HepG2 (cell line): ENCODE data around the gene PXK. TPM values are rescaled to one million over a fixed set of nuclear protein-coding genes. Genes with fewer than 3 reads are reported as not detected.

Experiments
- ATAC-seq: fragments of 200-7000 bp; cut with Tn5 transposase; 3 replicates; pipeline ENCODE4 v1.9.1; 2020; ENCODE audit warnings: mild to moderate bottlenecking, moderate library complexity
- BruUV-seq: library from RNA; stranded (reverse); fragments of 400-500 nt; replicated peaks from 2 replicates; lab custom pipeline; 2021; lab: Mats Ljungman, UMichigan
- CTCF ChIA-PET: fragments of 300-600 bp; formaldehyde crosslinking; extraction: SDS; loops from one replicate; lab custom pipeline; 2021; ENCODE audit warnings: low total read pairs, inconsistent platforms, low intra/inter-chr PET ratio; lab: Yijun Ruan, JAX
- POLR2A ChIA-PET: fragments of 350-600 bp; sonication (Branson Sonifier 250); formaldehyde crosslinking; loops from one replicate; lab custom pipeline; 2020; ENCODE audit warnings: antibody characterized with exemption, inconsistent platforms; lab: Yijun Ruan, JAX
- DNase-seq: peaks from one replicate; pipeline ENCODE4 v3.0.0-alpha.2; 2015; ENCODE audit warnings: low spot score
- FAIRE-seq: peaks from 3 replicates; lab custom pipeline; 2011; peaks lifted over from hg19 to GRCh38; lab: Jason Lieb, UNC
- H2AFZ ChIP-seq: one replicate; pipeline ENCODE4 v1.6.1; 2011; ENCODE audit warnings: low read length, inconsistent platforms
- H3K27ac ChIP-seq: fragments of 300-600 bp; 3 replicates; pipeline ENCODE4 v1.8.0; 2011; ENCODE audit warnings: mixed run types, mild to moderate bottlenecking, mixed read lengths, low read length, inconsistent platforms; ENCODE audit not compliant: insufficient read depth; ENCODE audit errors: extremely low read length
- H3K27me3 ChIP-seq, 2 experiments: fragments of 200-600 bp in 1 of 2; 2 replicates in 1 of 2; 3 replicates in 1 of 2; pipeline versions ENCODE4 v1.6.0 to v1.8.0; 2011; ENCODE audit warnings: low read length in 2 of 2, mild to moderate bottlenecking in 2 of 2, moderate library complexity in 2 of 2, inconsistent platforms in 1 of 2; ENCODE audit not compliant: insufficient read depth in 2 of 2, control insufficient read depth in 1 of 2
- H3K36me3 ChIP-seq, 2 experiments: fragments of 200-600 bp in 1 of 2; replicated peaks in 1 of 2; 2 replicates in 1 of 2; 3 replicates in 1 of 2; pipeline versions ENCODE4 v1.5.1 to v1.8.0; 2011; ENCODE audit warnings: low read length in 2 of 2, inconsistent platforms in 1 of 2; ENCODE audit not compliant: insufficient read depth in 2 of 2, control insufficient read depth in 1 of 2
- H3K4me1 ChIP-seq: 2 replicates; pipeline ENCODE4 v1.5.1; 2012; ENCODE audit warnings: low read length, inconsistent platforms; ENCODE audit not compliant: insufficient read depth
- H3K4me2 ChIP-seq: 2 replicates; pipeline ENCODE4 v1.6.0; 2011; ENCODE audit warnings: low read depth, low read length, inconsistent platforms
- H3K4me3 ChIP-seq, 3 experiments: fragments of 200-600 bp in 1 of 3; sonication (generic), shearing (Covaris generic) in 1 of 3; replicated peaks in 1 of 3; 2 replicates each; pipeline ENCODE4 v1.5.1; 2011 to 2016; ENCODE audit warnings: low read length in 3 of 3, inconsistent platforms in 2 of 3, low read depth in 2 of 3, mild to moderate bottlenecking in 2 of 3, control low read depth in 1 of 3, mixed read lengths in 1 of 3; ENCODE audit not compliant: insufficient read depth in 1 of 3
- H3K79me2 ChIP-seq: one replicate; pipeline ENCODE4 v1.6.1; 2011; ENCODE audit warnings: low read length, inconsistent platforms; ENCODE audit not compliant: insufficient read depth
- H3K9ac ChIP-seq: 2 replicates; pipeline ENCODE4 v1.6.0; 2011; ENCODE audit warnings: mild to moderate bottlenecking, low read depth, low read length, inconsistent platforms; ENCODE audit not compliant: insufficient read depth
- H3K9me3 ChIP-seq: 2 replicates; pipeline ENCODE4 v1.5.1; 2012; ENCODE audit warnings: mild to moderate bottlenecking, low read length
- H4K20me1 ChIP-seq: 2 replicates; pipeline ENCODE4 v1.6.0; 2011; ENCODE audit warnings: inconsistent platforms, mild to moderate bottlenecking, low read length, moderate library complexity; ENCODE audit not compliant: insufficient read depth
- CHCHD3 ChIP-seq: sonication (generic); formaldehyde crosslinking; IDR thresholded peaks from 2 replicates; pipeline ENCODE4 v1.8.0; 2022; ENCODE audit warnings: mild to moderate bottlenecking, missing genetic modification reagents, moderate library complexity
- GPN1 ChIP-seq: sonication (generic); formaldehyde crosslinking; IDR thresholded peaks from 2 replicates; pipeline ENCODE4 v1.5.1; 2020; ENCODE audit warnings: missing genetic modification reagents, borderline replicate concordance
- ZNF121 ChIP-seq: sonication (generic); formaldehyde crosslinking; IDR thresholded peaks from 2 replicates; pipeline ENCODE4 v1.5.0; 2020; ENCODE audit warnings: mild to moderate bottlenecking, missing genetic modification reagents
- WGBS: methylation state at CpG from one replicate; pipeline ENCODE4 v1.1.6; 2017; ENCODE audit warnings: low lambda C conversion rate; 5-methylcytosine and 5-hydroxymethylcytosine counted together
- in situ Hi-C: cut with HindIII; loops from 2 replicates; pipeline ENCODE4 v1.10.0; 2017; ENCODE audit warnings: low pct_unique_long_range_greater_than_20kb; ENCODE audit not compliant: extremely low pct_ligation_motif_present
- intact Hi-C: fragments of 100-400 bp; cut with micrococcal nuclease; formaldehyde crosslinking; loops from one replicate; pipeline ENCODE4 v1.10.0; 2022; ENCODE audit not compliant: unreplicated experiment
- polyA plus RNA-seq, 8 experiments: library from polyadenylated mRNA; depleted of rRNA in 3 of 8; stranded (reverse) in 7 of 8; unstranded in 1 of 8; fragments of >200 nt; fragmentation: Illumina TruSeq in 4 of 8; extraction: Trizol in 4 of 8; gene quantifications; 2 replicates each; pipeline versions ENCODE4 v1.2.1 to v1.2.3, GENCODE V29; 2011 to 2016; ENCODE audit warnings: low read depth in 4 of 8, missing spikeins in 1 of 8, mixed read lengths in 1 of 8; ENCODE audit not compliant: insufficient read depth in 1 of 8
- total RNA-seq, 5 experiments: library from RNA; depleted of rRNA; stranded (reverse); fragments of >200 nt; fragmentation: Illumina TruSeq; extraction: Trizol; gene quantifications; 2 replicates each; pipeline ENCODE4 v1.2.3, GENCODE V29; 2016; ENCODE audit warnings: low read depth in 1 of 5

PXK gene
- total and polyA plus RNA-seq, 2 of the 13 experiments (the other 11 are each of a cell fraction or from before 2014, with no cell fraction given), result 6.4 to 18.6 TPM

DNA sequence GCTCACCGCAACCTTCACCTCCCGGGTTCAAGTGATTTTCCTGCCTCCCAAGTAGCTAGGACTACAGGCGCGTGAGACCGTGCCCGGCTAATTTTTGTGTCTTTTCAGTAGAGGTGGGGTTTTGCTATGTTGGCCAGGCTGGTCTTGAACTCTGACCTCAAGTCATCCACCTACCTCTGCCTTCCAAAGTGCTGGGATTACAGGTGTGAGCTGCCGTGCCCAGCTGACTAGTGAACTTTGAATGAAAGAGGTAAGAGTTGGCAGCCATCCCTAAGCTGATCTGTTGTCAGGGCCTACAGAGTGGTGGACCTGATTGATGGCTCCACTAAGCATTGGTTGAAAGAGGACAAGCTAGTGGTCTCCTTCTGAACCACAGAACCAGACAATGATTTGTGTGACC, 15.3 kb downstream of the PXK start:
- intact Hi-C loops (no loop called here), in situ Hi-C loops (no loop called here)
- ATAC-seq (no peak), FAIRE-seq (no peak), DNase-seq (no peak)
- Histone ChIP-seq H3K4me1 (peaks cover 15% of the 10 kb centered on the region), H3K9ac (no peak overlapping the region), H4K20me1 (no peaks in the 10 kb centered on the region; the same call in 1 of the 2 replicates), H3K27me3 (no peaks in the 10 kb centered on the region), H3K4me2 (no peak overlapping the region), H3K9me3 (no peaks in the 10 kb centered on the region), H3K4me3 (no peak overlapping the region), H3K36me3 (peaks cover 0 to 1% of the 10 kb centered on the region in 2 experiments; a peak in 1 of 5 replicates), H3K27ac (no peak overlapping the region), H2AFZ (no peak overlapping the region), H3K79me2 (peaks cover 4% of the 10 kb centered on the region)
- POLR2A ChIA-PET, result no interaction called here
- TF ChIP-seq CHCHD3 (no peak), ZNF121 (0 out of 2 replicates have a peak, but pooled peaks have one; percentile 35)
- whole genome bisulfite sequencing, result 91% methylated on average over 7 of the region's 7 CpGs
- CTCF ChIA-PET, result no interaction called here
- no TSS peak for BruUV-seq

DNA sequence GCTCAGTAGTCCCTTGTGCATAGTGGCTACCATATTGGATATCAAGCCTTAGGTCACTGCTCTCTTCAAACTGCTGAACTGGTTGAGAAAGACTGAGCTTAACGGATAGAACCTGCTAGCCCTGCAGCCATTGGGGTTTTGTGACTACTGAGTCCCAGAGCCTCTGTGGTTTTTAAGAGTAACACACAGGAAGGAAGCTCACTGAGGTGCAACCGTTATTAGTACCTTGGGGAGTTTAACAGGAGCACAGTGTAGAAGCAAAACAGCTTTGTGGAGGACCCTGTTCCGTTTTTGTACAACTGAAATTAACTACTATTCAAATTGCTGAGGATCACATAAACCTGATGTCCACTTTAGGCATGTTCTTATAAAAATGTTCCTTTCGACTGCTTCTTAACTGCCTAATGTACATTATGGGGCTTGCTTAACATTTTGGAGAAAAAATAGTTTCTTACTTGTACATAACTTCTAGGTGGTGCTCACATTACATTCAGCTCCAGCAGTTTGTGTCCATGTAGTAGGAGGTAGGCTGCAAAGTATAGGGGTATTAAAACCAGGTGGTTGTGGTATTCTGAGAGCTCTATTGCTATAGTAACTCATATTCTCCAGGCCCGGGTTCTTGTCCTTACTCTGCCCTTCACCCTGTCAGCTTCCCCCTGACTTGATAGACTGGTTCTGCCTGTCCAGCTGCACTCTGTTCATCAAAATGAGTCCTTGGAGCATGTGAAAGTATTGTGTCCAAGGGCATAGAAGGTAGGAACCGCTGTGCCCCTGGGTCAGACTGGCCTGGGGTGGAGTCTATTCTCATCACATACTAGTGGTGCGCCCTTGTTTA, 17.3 kb downstream of the PXK start:
- ATAC-seq (no peak), FAIRE-seq (no peak), DNase-seq (no peak)
- peaks cover 7% of the 10 kb centered on the region for H3K4me1 ChIP-seq
- H4K20me1 ChIP-seq, result no peaks in the 10 kb centered on the region; the same call in 1 of the 2 replicates
- H3K9ac ChIP-seq, result no peak overlapping the region
- no TSS peak for BruUV-seq
- in situ Hi-C loops, result no loop called here
- H3K79me2 ChIP-seq, result peaks cover 4% of the 10 kb centered on the region
- WGBS, result 97% methylated on average over 7 of the region's 7 CpGs
- ChIA-PET POLR2A (no interaction called here), CTCF (no interaction called here)
- H3K4me3 ChIP-seq, result no peak overlapping the region
- no peaks in the 10 kb centered on the region for H3K36me3 ChIP-seq
- no peak overlapping the region for H3K4me2 ChIP-seq
- no peak for TF ChIP-seq GPN1 (CRISPR knock-in tag)
- H3K27me3 ChIP-seq, result no peaks in the 10 kb centered on the region
- H2AFZ ChIP-seq, result no peak overlapping the region
- H3K27ac ChIP-seq, result no peak overlapping the region
- H3K9me3 ChIP-seq, result no peaks in the 10 kb centered on the region
- intact Hi-C loops, result no loop called here
